HepG2 (cell line): Measurements from ENCODE around the gene LPIN3. TPM values are rescaled to one million over a fixed set of nuclear protein-coding genes. Genes with fewer than 3 reads are reported as not detected.
A peak's percentile ranks its signal among the peaks of the same experiment; 100 is the strongest.

Experiments
- CENPX ChIP-seq: sonication (generic); formaldehyde crosslinking; IDR thresholded peaks from 2 replicates; pipeline ENCODE4 v1.9.0; 2021; ENCODE audit warnings: mild to moderate bottlenecking, missing genetic modification reagents, moderate library complexity
- ETV6 ChIP-seq: sonication (generic); formaldehyde crosslinking; conservative IDR thresholded peaks from 2 replicates; pipeline ENCODE4 v1.4.0; 2020; ENCODE audit warnings: missing genetic modification reagents
- GLMP ChIP-seq: sonication (generic); formaldehyde crosslinking; IDR thresholded peaks from 2 replicates; pipeline ENCODE4 v1.9.0; 2021; ENCODE audit warnings: missing genetic modification reagents, mild to moderate bottlenecking, borderline replicate concordance
- MEIS2 ChIP-seq: sonication (generic); formaldehyde crosslinking; IDR thresholded peaks from 2 replicates; pipeline ENCODE4 v1.9.0; 2021; ENCODE audit warnings: mild to moderate bottlenecking, missing genetic modification reagents
- MYC ChIP-seq: sonication (generic); formaldehyde crosslinking; IDR thresholded peaks from 2 replicates; pipeline ENCODE4 v1.9.0; 2021; ENCODE audit warnings: missing genetic modification reagents, borderline replicate concordance
- SRSF1 ChIP-seq: fragments of 200-400 bp; formaldehyde crosslinking; optimal IDR thresholded peaks from 2 replicates; pipeline ENCODE3; 2017; ENCODE audit warnings: mild to moderate bottlenecking, low read depth, low read length, moderate library complexity
- TMF1 ChIP-seq: sonication (generic); formaldehyde crosslinking; IDR thresholded peaks from 2 replicates; pipeline ENCODE4 v1.8.1; 2022; ENCODE audit warnings: low read depth, missing genetic modification reagents
- ZBTB42 ChIP-seq: sonication (generic); formaldehyde crosslinking; IDR thresholded peaks from 2 replicates; pipeline ENCODE4 v1.5.0; 2020; ENCODE audit warnings: mild to moderate bottlenecking, missing genetic modification reagents
- ZFY ChIP-seq: sonication (generic); formaldehyde crosslinking; IDR thresholded peaks from 2 replicates; pipeline ENCODE4 v1.4.0; 2020; ENCODE audit warnings: missing genetic modification reagents
- ZIK1 ChIP-seq: sonication (generic); formaldehyde crosslinking; IDR thresholded peaks from 2 replicates; pipeline ENCODE4 v1.5.0; 2020; ENCODE audit warnings: mild to moderate bottlenecking, low read depth, missing genetic modification reagents, borderline replicate concordance
- ZNF687 ChIP-seq: sonication (generic); formaldehyde crosslinking; IDR thresholded peaks from 2 replicates; pipeline ENCODE4 v1.5.1; 2020; ENCODE audit warnings: mild to moderate bottlenecking, missing genetic modification reagents, moderate library complexity
- ZNF816 ChIP-seq: sonication (generic); formaldehyde crosslinking; IDR thresholded peaks from 2 replicates; pipeline ENCODE4 v1.8.0; 2022; ENCODE audit warnings: missing genetic modification reagents, mild to moderate bottlenecking, borderline replicate concordance
- polyA plus RNA-seq, 8 experiments: library from polyadenylated mRNA; depleted of rRNA in 3 of 8; stranded (reverse) in 7 of 8; unstranded in 1 of 8; fragments of >200 nt; fragmentation: Illumina TruSeq in 4 of 8; extraction: Trizol in 4 of 8; gene quantifications; 2 replicates each; pipeline versions ENCODE4 v1.2.1 to v1.2.3, GENCODE V29; 2011 to 2016; ENCODE audit warnings: low read depth in 4 of 8, missing spikeins in 1 of 8, mixed read lengths in 1 of 8; ENCODE audit not compliant: insufficient read depth in 1 of 8
- total RNA-seq, 5 experiments: library from RNA; depleted of rRNA; stranded (reverse); fragments of >200 nt; fragmentation: Illumina TruSeq; extraction: Trizol; gene quantifications; 2 replicates each; pipeline ENCODE4 v1.2.3, GENCODE V29; 2016; ENCODE audit warnings: low read depth in 1 of 5
- TF ChIP-seq, protein P1 (sequence below): IDR thresholded peaks from 2 replicates; pipeline ENCODE4 v1.6.1; 2016; ENCODE audit warnings: missing compliant biosample characterization, missing genetic modification reagents, borderline replicate concordance
- TF ChIP-seq, protein P2 (sequence below): sonication (generic); formaldehyde crosslinking; IDR thresholded peaks from 2 replicates; pipeline ENCODE4 v1.4.0; 2020; ENCODE audit warnings: mild to moderate bottlenecking, missing genetic modification reagents
- TF ChIP-seq, protein P3 (sequence below): sonication (generic); formaldehyde crosslinking; IDR thresholded peaks from 2 replicates; pipeline ENCODE4 v1.4.0; 2020; ENCODE audit warnings: missing genetic modification reagents

The LPIN3 gene
- total and polyA plus RNA-seq, 2 of the 13 experiments (the other 11 are each of a cell fraction or from before 2014, with no cell fraction given) = 14.2 to 28.6 TPM

GRCh38 chr20:41316602-41317545, 23.7 kb upstream of the LPIN3 start (continued):
- TF ChIP-seq ZNF687 (CRISPR knock-in tag) = peak; percentile 86
- 0 out of 2 replicates have a peak, but pooled peaks have one; percentile 8 for TF ChIP-seq ZIK1 (CRISPR knock-in tag)
- TF ChIP-seq TMF1 (CRISPR knock-in tag) = peak; percentile 18; the same call in 1 of the 2 replicates
- TF ChIP-seq MYC = peak; percentile 90; the same call in 1 of the 2 replicates
- TF ChIP-seq, protein P1, sequence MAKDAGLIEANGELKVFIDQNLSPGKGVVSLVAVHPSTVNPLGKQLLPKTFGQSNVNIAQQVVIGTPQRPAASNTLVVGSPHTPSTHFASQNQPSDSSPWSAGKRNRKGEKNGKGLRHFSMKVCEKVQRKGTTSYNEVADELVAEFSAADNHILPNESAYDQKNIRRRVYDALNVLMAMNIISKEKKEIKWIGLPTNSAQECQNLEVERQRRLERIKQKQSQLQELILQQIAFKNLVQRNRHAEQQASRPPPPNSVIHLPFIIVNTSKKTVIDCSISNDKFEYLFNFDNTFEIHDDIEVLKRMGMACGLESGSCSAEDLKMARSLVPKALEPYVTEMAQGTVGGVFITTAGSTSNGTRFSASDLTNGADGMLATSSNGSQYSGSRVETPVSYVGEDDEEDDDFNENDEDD = peak; percentile 48; the same call in 1 of the 2 replicates
- TF ChIP-seq ZBTB42 (CRISPR knock-in tag) = no peak
- TF ChIP-seq CENPX = no peak
- no peak for TF ChIP-seq ETV6 (CRISPR knock-in tag)
- TF ChIP-seq, protein P2, sequence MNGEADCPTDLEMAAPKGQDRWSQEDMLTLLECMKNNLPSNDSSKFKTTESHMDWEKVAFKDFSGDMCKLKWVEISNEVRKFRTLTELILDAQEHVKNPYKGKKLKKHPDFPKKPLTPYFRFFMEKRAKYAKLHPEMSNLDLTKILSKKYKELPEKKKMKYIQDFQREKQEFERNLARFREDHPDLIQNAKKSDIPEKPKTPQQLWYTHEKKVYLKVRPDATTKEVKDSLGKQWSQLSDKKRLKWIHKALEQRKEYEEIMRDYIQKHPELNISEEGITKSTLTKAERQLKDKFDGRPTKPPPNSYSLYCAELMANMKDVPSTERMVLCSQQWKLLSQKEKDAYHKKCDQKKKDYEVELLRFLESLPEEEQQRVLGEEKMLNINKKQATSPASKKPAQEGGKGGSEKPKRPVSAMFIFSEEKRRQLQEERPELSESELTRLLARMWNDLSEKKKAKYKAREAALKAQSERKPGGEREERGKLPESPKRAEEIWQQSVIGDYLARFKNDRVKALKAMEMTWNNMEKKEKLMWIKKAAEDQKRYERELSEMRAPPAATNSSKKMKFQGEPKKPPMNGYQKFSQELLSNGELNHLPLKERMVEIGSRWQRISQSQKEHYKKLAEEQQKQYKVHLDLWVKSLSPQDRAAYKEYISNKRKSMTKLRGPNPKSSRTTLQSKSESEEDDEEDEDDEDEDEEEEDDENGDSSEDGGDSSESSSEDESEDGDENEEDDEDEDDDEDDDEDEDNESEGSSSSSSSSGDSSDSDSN (CRISPR knock-in tag) = peak; percentile 87
- TF ChIP-seq, protein P3, sequence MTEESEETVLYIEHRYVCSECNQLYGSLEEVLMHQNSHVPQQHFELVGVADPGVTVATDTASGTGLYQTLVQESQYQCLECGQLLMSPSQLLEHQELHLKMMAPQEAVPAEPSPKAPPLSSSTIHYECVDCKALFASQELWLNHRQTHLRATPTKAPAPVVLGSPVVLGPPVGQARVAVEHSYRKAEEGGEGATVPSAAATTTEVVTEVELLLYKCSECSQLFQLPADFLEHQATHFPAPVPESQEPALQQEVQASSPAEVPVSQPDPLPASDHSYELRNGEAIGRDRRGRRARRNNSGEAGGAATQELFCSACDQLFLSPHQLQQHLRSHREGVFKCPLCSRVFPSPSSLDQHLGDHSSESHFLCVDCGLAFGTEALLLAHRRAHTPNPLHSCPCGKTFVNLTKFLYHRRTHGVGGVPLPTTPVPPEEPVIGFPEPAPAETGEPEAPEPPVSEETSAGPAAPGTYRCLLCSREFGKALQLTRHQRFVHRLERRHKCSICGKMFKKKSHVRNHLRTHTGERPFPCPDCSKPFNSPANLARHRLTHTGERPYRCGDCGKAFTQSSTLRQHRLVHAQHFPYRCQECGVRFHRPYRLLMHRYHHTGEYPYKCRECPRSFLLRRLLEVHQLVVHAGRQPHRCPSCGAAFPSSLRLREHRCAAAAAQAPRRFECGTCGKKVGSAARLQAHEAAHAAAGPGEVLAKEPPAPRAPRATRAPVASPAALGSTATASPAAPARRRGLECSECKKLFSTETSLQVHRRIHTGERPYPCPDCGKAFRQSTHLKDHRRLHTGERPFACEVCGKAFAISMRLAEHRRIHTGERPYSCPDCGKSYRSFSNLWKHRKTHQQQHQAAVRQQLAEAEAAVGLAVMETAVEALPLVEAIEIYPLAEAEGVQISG (CRISPR knock-in tag) = peak; percentile 46; the same call in 1 of the 2 replicates
- TF ChIP-seq MEIS2 = peak; percentile 19; the same call in 1 of the 2 replicates
- TF ChIP-seq SRSF1 = peak; percentile 92
- peak; percentile 70 for TF ChIP-seq ZFY (CRISPR knock-in tag)
- no peak for TF ChIP-seq ZNF816 (CRISPR knock-in tag)
- no peak for TF ChIP-seq GLMP
